Measurements from ENCODE around the gene ABCG8. TPM values are rescaled to one million over a fixed set of nuclear protein-coding genes. Genes with fewer than 3 reads are reported as not detected.
"Not testable (repeated sequence)": the region's sequence is repeated elsewhere in the genome, so short reads cannot be mapped to it uniquely, and the experiment has no call there.

ABCG8 gene
- total RNA-seq, 4 donors from 2014 or later = not detected

DNA sequence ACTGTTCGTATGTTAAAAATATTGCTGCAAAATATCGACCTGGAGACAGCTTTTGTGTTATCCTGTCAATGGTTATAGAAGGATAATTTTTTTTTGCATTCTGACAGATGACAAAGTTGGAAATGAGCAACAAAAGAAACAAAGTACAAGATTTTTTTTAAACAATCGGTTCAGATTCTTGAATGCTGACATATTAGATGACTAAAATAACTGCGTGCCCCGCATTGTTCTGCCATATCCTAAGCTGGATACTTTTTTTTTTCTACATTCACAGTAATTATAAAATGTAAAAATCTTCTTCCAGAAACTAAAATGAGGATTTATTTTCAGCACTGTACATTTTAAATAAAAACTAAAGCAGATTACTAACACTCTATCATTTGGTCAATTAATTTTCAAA, 67.1 kb downstream of the ABCG8 start:
- TF ChIP-seq POLR2AphosphoS5 (IDR thresholded peaks at IDR 0.05) (no peak), EP300 (IDR thresholded peaks at IDR 0.05) (no peak), POLR2A (IDR thresholded peaks at IDR 0.05) (no peak)
- TF ChIP-seq, protein P1, sequence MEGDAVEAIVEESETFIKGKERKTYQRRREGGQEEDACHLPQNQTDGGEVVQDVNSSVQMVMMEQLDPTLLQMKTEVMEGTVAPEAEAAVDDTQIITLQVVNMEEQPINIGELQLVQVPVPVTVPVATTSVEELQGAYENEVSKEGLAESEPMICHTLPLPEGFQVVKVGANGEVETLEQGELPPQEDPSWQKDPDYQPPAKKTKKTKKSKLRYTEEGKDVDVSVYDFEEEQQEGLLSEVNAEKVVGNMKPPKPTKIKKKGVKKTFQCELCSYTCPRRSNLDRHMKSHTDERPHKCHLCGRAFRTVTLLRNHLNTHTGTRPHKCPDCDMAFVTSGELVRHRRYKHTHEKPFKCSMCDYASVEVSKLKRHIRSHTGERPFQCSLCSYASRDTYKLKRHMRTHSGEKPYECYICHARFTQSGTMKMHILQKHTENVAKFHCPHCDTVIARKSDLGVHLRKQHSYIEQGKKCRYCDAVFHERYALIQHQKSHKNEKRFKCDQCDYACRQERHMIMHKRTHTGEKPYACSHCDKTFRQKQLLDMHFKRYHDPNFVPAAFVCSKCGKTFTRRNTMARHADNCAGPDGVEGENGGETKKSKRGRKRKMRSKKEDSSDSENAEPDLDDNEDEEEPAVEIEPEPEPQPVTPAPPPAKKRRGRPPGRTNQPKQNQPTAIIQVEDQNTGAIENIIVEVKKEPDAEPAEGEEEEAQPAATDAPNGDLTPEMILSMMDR (IDR thresholded peaks at IDR 0.05) = no peak
- H3K27me3 ChIP-seq = no peaks in the 10 kb centered on the region
- H3K27ac ChIP-seq = no peak overlapping the region
- no peaks in the 10 kb centered on the region for H3K4me1 ChIP-seq
- peaks cover 41% of the 10 kb centered on the region for H3K36me3 ChIP-seq
- H3K4me3 ChIP-seq = no peak overlapping the region
- WGBS = 88% methylated on average over 5 of the region's 5 CpGs
- H3K9me3 ChIP-seq = no peaks in the 10 kb centered on the region
- no peak for DNase-seq (ENCODE audit: low spot score in 2 of 2)

DNA sequence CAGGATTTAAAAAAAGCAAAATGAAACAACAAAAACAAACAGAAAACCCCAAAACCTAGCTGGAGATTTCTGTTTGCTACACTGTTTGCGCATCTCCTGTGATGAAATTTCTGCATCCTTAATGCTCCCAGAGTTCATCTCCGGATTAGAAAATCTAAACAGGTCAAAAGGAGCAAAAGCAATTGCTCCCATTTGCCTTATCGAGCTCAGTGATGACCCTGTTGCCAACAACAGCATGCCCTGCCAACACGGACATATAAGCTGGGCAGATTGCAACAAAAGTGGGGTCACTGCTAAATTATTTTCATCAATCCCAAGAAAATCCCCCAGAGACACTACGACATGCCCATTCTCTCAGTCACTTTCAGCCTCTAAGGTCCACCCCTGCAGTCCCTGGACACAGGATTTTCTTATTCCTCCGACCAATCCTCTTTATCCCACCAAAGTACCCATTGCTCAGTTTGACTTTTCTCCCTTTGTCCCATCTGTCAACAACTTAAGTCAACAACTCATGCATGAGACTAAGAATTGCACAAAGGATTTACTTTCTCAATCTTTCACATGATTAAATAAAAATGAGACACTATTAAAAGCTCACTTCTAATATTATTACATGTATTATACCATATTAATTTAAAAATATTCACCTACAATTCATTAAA, 67.8 kb downstream of the ABCG8 start:
- no peaks in the 10 kb centered on the region for H3K9me3 ChIP-seq
- H3K4me1 ChIP-seq = no peaks in the 10 kb centered on the region
- H3K27me3 ChIP-seq = no peaks in the 10 kb centered on the region
- WGBS = 93% methylated on average over 6 of the region's 6 CpGs
- no peak for TF ChIP-seq POLR2A (IDR thresholded peaks at IDR 0.05)
- TF ChIP-seq, protein P1 (IDR thresholded peaks at IDR 0.05) = no peak
- no peak for TF ChIP-seq POLR2AphosphoS5 (IDR thresholded peaks at IDR 0.05)
- TF ChIP-seq EP300 (IDR thresholded peaks at IDR 0.05) = no peak
- no peak for DNase-seq (ENCODE audit: low spot score in 2 of 2)
- H3K27ac ChIP-seq = no peak overlapping the region
- peaks cover 39% of the 10 kb centered on the region for H3K36me3 ChIP-seq
- H3K4me3 ChIP-seq = no peak overlapping the region

DNA sequence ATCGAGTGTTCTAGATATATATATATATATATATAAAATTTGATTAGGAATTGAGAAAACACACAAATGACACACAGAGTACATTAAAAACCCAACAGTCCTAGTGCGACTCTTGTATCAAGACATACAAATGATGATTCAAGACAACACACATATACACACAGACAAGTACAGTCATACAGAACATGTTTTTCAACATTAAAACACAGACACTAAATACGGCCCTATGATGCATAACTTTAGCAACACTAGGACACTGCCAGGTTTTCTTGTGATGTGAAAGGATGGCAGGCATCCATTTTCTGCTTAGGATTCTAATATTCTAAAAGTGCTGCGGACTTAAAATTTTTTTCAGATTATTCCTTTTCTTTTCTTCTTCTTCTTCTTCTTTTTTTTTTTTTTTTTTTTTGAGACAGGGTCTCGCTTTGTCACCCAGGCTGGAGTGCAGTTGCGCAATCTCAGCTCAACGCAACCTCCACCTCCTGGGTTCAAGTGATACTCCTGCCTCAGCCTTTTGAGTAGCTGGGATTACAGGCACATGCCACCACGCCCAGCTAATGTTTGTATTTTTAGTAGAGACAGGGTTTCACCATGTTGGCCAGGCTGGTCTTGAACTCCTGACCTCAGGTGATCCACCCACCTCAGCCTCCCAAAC, 72.5 kb downstream of the ABCG8 start:
- DNase-seq (ENCODE audit: low spot score in 2 of 2); H3K9me3 ChIP-seq; H3K27ac ChIP-seq; H3K4me1 ChIP-seq; H3K4me3 ChIP-seq; H3K27me3 ChIP-seq: not testable (repeated sequence)
- H3K36me3 ChIP-seq = peaks cover 53% of the 10 kb centered on the region
- 96% methylated on average over 8 of the region's 8 CpGs for WGBS

DNA sequence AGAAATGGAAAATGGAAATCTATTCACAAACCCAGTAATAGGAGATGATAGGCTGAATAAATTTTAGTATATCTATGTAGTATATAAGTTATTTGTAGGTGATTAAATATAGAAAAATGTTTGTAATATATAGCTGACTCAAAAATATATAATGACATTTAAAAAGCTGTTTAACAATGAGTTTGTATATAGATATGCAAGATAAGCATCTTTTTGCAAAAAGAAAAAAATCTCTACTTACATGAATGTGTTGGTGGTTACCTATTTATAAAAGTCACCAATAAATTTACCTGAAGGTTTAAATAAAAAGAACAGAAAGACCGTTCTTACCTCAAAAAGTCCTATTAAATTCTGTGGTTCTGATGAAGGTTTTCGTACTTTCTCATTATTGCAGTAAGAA, 85.7 kb downstream of the ABCG8 start:
- H3K4me3 ChIP-seq = no peak overlapping the region
- DNase-seq (ENCODE audit: low spot score in 2 of 2) = no peak
- peaks cover 58% of the 10 kb centered on the region for H3K36me3 ChIP-seq
- no peak for TF ChIP-seq POLR2AphosphoS5 (IDR thresholded peaks at IDR 0.05)
- no peak for TF ChIP-seq POLR2A (IDR thresholded peaks at IDR 0.05)
- TF ChIP-seq EP300 (IDR thresholded peaks at IDR 0.05) = no peak
- TF ChIP-seq, protein P1 (IDR thresholded peaks at IDR 0.05) = no peak
- H3K27me3 ChIP-seq = no peaks in the 10 kb centered on the region
- no peaks in the 10 kb centered on the region for H3K4me1 ChIP-seq
- H3K9me3 ChIP-seq = no peaks in the 10 kb centered on the region
- no peak overlapping the region for H3K27ac ChIP-seq
- WGBS = 95% methylated on average over 2 of the region's 2 CpGs

DNA sequence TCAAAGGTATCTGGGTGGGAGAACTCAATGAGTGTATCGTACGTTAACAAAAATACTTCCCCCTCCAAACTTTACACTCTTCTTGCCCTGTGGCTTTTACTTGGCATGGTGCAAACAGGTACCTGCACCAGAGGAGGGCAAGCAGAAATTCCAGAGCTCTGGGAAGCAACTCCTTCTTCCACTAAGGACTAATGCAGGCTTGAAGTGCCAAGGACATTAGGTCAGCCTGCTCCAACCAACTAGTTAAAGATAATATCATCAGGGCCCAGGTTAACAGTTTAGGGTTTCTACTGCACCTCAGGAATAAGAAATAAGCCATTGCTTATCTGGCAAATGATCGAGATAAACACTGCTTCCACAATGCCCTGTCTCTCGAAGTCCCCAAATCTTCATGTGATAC, 86.7 kb downstream of the ABCG8 start:
- H3K27ac ChIP-seq = no peak overlapping the region
- H3K4me1 ChIP-seq = no peaks in the 10 kb centered on the region
- no peak overlapping the region for H3K4me3 ChIP-seq
- no peaks in the 10 kb centered on the region for H3K27me3 ChIP-seq
- 92% methylated on average over 4 of the region's 4 CpGs for WGBS
- H3K36me3 ChIP-seq = peaks cover 59% of the 10 kb centered on the region
- no peak for DNase-seq (ENCODE audit: low spot score in 2 of 2)
- no peak for TF ChIP-seq POLR2A (IDR thresholded peaks at IDR 0.05)
- TF ChIP-seq POLR2AphosphoS5 (IDR thresholded peaks at IDR 0.05) = no peak
- no peak for TF ChIP-seq EP300 (IDR thresholded peaks at IDR 0.05)
- TF ChIP-seq, protein P1 (IDR thresholded peaks at IDR 0.05) = no peak
- H3K9me3 ChIP-seq = no peaks in the 10 kb centered on the region

All from suprapubic skin (tissue), 4 donors.